IMR-90 (cell line): ENCODE results near the gene TTC28.

Experiments
- POLR2A ChIP-seq: IDR thresholded peaks from 2 replicates; pipeline ENCODE4 v1.6.1; 2012; ENCODE audit warnings: mild to moderate bottlenecking, low read depth, low read length
- RAD21 ChIP-seq: IDR thresholded peaks from 2 replicates; pipeline ENCODE4 v1.6.1; 2012; ENCODE audit warnings: low read length, improper control_type of control experiment
- RCOR1 ChIP-seq: IDR thresholded peaks from 2 replicates; pipeline ENCODE4 v1.6.1; 2012; ENCODE audit warnings: mild to moderate bottlenecking, low read length, improper control_type of control experiment; ENCODE audit not compliant: insufficient replicate concordance
- SMC3 ChIP-seq: fragments of 150-350 bp; IDR thresholded peaks from 2 replicates; pipeline ENCODE4 v1.6.1; 2016; ENCODE audit warnings: low read depth, mild to moderate bottlenecking, antibody characterized with exemption, low read length, moderate library complexity
- TF ChIP-seq, protein P1 (sequence below): conservative IDR thresholded peaks from 2 replicates; pipeline ENCODE4 v1.5.1; 2012; ENCODE audit warnings: mild to moderate bottlenecking, low read depth, low read length, improper control_type of control experiment

DNA sequence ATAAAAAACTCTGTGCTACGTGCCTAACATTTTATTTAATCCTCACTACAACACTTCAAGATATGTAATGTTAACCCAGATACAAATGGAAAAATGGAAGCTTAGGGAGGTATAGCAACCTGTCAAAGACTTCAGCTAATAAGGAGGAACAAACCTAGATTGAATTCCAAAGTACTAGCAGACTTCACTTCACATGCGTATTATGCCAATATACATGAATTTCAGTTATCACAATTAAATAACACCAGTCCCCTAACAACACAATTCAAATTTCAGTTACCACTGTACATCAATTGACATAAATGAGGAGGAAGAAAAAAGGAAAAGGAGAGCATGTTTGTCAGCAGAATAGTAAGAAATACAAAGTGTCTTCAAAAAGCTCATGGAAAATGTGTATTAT, 60.4 kb downstream of the TTC28 start:
- TF ChIP-seq SMC3 (no peak), POLR2A (no peak), RAD21 (no peak), RCOR1 (no peak)
- TF ChIP-seq, protein P1, sequence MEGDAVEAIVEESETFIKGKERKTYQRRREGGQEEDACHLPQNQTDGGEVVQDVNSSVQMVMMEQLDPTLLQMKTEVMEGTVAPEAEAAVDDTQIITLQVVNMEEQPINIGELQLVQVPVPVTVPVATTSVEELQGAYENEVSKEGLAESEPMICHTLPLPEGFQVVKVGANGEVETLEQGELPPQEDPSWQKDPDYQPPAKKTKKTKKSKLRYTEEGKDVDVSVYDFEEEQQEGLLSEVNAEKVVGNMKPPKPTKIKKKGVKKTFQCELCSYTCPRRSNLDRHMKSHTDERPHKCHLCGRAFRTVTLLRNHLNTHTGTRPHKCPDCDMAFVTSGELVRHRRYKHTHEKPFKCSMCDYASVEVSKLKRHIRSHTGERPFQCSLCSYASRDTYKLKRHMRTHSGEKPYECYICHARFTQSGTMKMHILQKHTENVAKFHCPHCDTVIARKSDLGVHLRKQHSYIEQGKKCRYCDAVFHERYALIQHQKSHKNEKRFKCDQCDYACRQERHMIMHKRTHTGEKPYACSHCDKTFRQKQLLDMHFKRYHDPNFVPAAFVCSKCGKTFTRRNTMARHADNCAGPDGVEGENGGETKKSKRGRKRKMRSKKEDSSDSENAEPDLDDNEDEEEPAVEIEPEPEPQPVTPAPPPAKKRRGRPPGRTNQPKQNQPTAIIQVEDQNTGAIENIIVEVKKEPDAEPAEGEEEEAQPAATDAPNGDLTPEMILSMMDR: no peak
